ENCODE results near the gene GLIS2. TPM values are rescaled to one million over a fixed set of nuclear protein-coding genes. Genes with fewer than 3 reads are reported as not detected.

The GLIS2 gene
- total and polyA plus RNA-seq, 12 donors, result 6.9 to 16.9 (median 13.9) TPM

DNA sequence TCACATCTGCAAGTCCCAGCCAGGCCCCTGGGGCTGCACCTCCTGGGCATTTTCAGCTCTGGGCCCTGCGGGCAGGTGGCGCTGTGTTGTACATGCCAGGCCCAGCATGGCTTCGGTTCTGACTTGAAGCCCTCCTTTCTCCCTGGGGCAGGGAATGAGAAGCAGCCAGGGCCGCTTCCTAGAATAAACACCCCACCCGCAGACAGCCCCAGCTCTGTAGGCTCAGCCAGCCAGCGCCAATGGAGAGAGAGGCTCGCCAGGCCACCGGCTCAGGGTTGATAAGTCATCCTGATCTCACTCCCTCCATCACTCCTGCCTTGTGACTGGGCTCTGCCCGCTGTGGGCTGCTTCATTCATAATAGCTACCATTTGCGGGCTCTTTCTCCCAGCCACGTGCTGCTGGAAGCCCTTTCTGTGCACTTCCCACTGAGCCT, 6.0 kb upstream of the GLIS2 start:
- Histone ChIP-seq H3K4me3 (no peak overlapping the region), H3K27me3 (peaks cover 0 to 19% (median 0%) of the 10 kb centered on the region in 7 donors), H3K9me3 (no peaks in the 10 kb centered on the region), H3K36me3 (no peaks in the 10 kb centered on the region), H3K27ac (peak overlapping the region in 7 of 10 donors; percentile 12 to 82 (median 62)), H3K4me1 (peaks cover 2 to 43% (median 34%) of the 10 kb centered on the region in 9 donors)
- intact Hi-C loops (cut with DNase I), result no loop called here
- TF ChIP-seq, protein P1, sequence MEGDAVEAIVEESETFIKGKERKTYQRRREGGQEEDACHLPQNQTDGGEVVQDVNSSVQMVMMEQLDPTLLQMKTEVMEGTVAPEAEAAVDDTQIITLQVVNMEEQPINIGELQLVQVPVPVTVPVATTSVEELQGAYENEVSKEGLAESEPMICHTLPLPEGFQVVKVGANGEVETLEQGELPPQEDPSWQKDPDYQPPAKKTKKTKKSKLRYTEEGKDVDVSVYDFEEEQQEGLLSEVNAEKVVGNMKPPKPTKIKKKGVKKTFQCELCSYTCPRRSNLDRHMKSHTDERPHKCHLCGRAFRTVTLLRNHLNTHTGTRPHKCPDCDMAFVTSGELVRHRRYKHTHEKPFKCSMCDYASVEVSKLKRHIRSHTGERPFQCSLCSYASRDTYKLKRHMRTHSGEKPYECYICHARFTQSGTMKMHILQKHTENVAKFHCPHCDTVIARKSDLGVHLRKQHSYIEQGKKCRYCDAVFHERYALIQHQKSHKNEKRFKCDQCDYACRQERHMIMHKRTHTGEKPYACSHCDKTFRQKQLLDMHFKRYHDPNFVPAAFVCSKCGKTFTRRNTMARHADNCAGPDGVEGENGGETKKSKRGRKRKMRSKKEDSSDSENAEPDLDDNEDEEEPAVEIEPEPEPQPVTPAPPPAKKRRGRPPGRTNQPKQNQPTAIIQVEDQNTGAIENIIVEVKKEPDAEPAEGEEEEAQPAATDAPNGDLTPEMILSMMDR (IDR thresholded peaks at IDR 0.05), result peak; percentile 20 to 71 (median 61)
- ATAC-seq, result peak in 4 of 8 donors; percentile 21 to 50 (median 32)
- WGBS, 2 donors, result 34 to 40% methylated on average over 11 of the region's 11 CpGs
- peak in 1 of 2 donors; percentile 56 for DNase-seq

DNA sequence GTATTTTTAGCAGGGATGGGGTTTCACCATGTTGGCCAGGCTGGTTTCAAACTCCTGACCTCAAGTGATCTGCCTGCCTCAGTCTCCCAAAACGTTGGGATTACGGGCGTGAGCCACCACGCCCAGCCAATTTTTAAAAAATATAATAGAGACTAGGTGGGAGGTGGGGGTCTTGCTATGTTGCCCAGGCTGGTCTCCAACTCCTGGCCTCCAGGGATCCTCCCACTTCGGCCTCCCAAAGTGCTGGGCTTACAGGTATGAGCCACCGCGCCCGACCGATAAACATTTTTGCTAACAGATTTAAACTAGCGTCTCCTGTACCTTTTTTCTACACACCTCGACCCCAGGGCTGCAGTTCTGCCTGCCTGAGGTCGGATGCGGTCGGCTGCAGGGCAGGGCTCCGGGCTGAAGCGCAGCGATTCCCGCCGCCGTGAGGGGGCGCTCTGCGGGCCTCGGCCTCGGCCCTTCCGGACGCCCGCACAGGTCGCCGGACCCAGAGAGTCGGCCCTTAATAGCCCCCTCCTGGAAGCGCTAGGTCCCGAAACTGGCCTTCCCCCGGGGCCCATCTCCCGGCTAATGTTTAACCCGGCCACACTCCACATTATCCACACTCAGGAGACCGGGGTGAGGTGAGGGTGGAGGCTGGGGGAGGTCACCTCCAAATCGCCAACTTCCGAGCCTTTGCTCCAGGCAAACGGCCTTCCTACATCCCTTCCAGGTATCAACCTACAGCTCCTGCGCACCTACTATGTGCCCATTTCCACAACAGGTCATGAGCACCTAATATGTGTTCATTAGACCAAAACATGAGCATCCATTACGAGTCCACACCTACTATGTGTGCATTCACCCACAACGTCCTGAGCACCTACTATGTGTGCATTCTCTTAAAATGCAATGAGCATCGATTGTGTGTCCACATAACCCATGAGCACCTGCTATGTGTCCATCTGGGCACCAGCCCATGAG, 2.0 kb upstream of the GLIS2 start:
- Histone ChIP-seq H3K36me3 (no peaks in the 10 kb centered on the region), H3K4me1 (peaks cover 21 to 55% (median 48%) of the 10 kb centered on the region in 9 donors), H3K27ac (peak overlapping the region in 4 of 10 donors; percentile 87 to 98 (median 96)), H3K27me3 (peaks cover 0 to 44% (median 0%) of the 10 kb centered on the region in 7 donors), H3K4me3 (peak overlapping the region in 2 of 10 donors; percentile 62 to 88), H3K9me3 (no peaks in the 10 kb centered on the region)
- WGBS, 2 donors, result 17 to 20% methylated on average over 43 of the region's 43 CpGs
- ATAC-seq (peak in 1 of 8 donors; percentile 19), DNase-seq (peak in 1 of 2 donors; percentile 54)
- TF ChIP-seq, protein P1 (IDR thresholded peaks at IDR 0.05), result peak; percentile 15 to 73 (median 69)
- intact Hi-C loops (cut with DNase I), result no loop called here

DNA sequence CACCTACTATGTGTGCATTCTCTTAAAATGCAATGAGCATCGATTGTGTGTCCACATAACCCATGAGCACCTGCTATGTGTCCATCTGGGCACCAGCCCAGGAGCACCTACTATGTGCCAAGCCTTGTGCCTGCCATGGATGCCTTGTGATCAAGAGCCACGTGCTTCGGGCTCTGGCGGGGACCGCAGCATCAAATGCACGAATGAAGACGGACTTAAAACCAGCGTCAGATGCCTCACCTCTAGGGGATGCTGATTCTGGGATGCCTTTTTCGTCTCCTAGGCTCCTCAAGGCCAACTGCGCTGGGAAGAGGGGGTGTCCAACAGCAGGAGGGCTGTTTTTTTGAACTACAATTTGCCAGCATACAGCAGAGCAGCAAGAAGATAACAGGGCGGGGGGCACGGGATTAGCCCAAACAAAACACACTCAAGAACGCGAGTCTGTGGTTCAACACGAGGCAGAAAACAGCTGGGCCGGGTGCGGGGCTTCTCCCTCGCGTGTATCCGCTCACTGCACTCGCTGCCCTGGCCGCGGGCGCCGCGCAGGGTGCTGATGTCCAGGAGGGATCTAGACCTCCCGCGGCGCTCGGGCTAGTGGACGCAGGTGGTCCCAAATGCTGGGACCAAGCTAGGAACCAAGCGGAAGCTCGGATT, 1.2 kb upstream of the GLIS2 start:
- Histone ChIP-seq H3K36me3 (no peaks in the 10 kb centered on the region), H3K27me3 (peaks cover 0 to 44% (median 0%) of the 10 kb centered on the region in 7 donors), H3K4me1 (peaks cover 29 to 58% (median 51%) of the 10 kb centered on the region in 9 donors), H3K4me3 (peak overlapping the region; percentile 26 to 93 (median 66)), H3K9me3 (no peaks in the 10 kb centered on the region), H3K27ac (peak overlapping the region; percentile 82 to 98 (median 88))
- 4% methylated on average over 33 of the region's 33 CpGs for WGBS, 2 donors
- DNase-seq (no peak), ATAC-seq (peak in 5 of 8 donors; percentile 1 to 11 (median 1))
- TF ChIP-seq, protein P1 (IDR thresholded peaks at IDR 0.05), result peak in 1 of 9 donors; percentile 5
- intact Hi-C loops (cut with DNase I), result no loop called here

Measured in heart right ventricle (tissue), 16 donors.